ENCODE results near the gene IRF2BPL. TPM values are rescaled to one million over a fixed set of nuclear protein-coding genes. Genes with fewer than 3 reads are reported as not detected.

Gene IRF2BPL
- total RNA-seq, 1 donor = 21.6 TPM

DNA sequence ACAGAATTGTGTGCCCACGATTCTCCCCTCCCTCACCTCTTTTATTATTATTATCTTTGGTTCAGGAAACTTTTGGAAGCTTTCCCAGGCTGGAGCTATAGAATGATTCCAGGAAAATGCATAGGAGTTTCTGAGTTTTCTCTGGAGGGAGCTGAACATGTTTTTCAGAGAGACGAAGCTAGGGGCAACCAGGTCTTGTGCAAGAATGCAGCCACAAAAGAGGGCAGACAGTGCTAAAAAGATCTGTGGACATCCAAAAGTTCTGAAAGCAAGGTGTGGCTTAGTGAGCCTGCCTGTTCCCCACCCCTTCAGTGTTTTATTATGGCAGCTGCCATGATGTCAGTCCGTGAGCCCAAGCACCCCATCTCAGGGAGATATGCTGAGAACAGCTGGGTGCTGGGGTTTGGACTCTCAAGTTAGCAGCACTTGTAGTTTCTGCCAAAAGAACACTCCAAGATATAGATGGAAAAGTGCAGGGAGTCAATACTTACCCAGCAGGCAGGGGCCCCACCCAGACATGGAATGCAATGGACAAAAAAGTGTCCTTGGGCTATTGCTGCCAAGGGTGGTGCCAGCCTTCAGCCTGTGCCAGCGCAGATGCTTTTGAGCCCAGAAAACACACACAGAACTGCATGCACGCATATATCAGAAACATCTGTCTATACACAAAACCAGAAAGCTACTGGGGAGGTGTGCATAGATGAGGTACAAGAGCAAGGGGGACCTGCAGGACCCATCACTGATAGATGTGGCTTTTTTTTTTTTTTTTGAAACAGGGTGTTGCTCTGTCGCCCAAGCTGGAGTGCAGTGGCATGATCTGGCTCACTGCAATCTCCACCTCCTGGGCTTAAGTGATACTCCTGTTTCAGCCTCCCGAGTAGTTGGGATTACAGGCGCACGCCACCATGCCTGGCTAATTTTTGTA lies 17.0 kb upstream of the IRF2BPL start:
- no peak overlapping the region for H3K4me3 ChIP-seq (ENCODE audit: low read depth, low read length)
- peak; percentile 18 for TF ChIP-seq CTCF (IDR thresholded peaks at IDR 0.05; ENCODE audit: insufficient read depth, low read length)
- no peak for DNase-seq (ENCODE audit: low read depth)

GRCh38 chr14:77044783-77045237 lies 16.3 kb upstream of the IRF2BPL start:
- no peak overlapping the region for H3K4me3 ChIP-seq (ENCODE audit: low read depth, low read length)
- peak; percentile 96 for DNase-seq (ENCODE audit: low read depth)
- TF ChIP-seq CTCF (IDR thresholded peaks at IDR 0.05; ENCODE audit: insufficient read depth, low read length) = no peak

DNA sequence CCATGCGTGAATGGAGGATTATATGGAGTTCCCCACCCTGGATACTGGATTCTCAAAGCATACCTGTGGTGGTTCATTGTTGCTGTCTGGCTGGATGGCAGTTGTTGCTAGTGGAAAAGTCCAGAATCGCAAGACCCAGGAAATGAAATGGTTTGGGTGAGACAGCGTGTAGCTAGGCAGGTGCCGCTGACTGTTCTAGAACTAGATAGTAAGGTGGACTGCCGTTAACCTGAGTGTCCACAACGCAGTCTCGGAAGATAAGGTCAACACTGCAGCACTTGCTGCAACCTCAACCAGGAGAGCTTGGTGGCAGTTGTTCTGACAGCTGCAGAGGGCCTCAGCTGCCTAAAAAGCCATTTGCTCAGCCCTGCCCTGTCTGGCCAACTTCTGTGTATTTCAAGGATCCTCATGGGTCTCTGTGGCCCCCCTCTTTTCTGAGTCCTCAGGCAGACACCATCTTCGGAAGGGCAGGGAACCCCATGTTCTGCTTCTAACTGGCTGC lies 15.5 kb upstream of the IRF2BPL start:
- no peak overlapping the region for H3K4me3 ChIP-seq (ENCODE audit: low read depth, low read length)
- TF ChIP-seq CTCF (IDR thresholded peaks at IDR 0.05; ENCODE audit: insufficient read depth, low read length) = no peak
- DNase-seq (ENCODE audit: low read depth) = no peak

DNA sequence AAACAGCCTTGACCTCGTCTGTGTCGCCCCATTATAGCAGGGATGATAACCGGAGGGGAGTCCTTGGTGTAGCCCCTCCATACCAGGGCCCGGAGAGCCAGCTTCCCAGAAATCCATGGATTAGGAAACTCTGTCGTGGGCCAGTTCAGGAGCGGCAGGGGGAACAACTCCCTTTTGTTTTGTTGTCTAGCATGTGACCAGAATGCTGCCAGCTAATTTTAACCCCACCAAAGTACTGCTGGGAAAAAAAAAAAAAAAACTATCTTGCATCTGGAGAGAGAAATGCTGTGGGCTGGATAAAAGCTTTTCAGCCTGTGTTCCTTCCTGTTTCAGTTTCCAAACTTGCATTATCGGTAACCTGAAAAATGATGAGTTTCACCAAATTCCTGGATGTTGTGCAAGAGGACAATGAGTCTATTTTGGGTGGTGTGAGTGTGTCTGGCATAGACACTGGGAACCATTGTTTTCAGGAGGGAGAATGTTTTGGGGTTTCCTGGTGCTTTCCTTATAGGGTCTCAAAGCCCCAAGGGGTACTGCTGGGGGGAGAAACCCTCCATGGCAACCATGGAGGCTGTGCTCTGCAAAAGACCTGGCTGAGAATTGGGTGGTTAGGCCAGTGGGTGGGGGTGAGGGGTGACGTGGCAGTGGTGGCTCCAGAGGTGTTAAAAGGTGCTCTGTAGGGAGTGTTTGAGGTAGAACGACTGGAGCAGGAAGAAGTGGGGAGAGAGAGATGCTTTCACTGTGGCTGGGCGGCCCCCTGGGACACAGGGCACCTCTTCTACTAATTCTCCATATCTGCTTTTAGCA lies 14.9 kb upstream of the IRF2BPL start:
- TF ChIP-seq CTCF (IDR thresholded peaks at IDR 0.05; ENCODE audit: insufficient read depth, low read length) = no peak
- peak; percentile 98 for DNase-seq (ENCODE audit: low read depth)
- peak overlapping the region; percentile 35 for H3K4me3 ChIP-seq (ENCODE audit: low read depth, low read length)

- TF ChIP-seq CTCF (IDR thresholded peaks at IDR 0.05; ENCODE audit: insufficient read depth, low read length) = no peak
- peak; percentile 98 for DNase-seq (ENCODE audit: low read depth)
- H3K4me3 ChIP-seq (ENCODE audit: low read depth, low read length) = no peak overlapping the region
These were observed 13.5 kb upstream of the IRF2BPL start for GRCh38 chr14:77041881-77042545.
